NK-92 treated with Interleukin-12 subunit alpha and Interleukin-12 subunit beta, amount 100 ng/mL, for 24 hours (cell line): ENCODE measurements around the gene USP37.
"Not testable (repeated sequence)": the region's sequence is repeated elsewhere in the genome, so short reads cannot be mapped to it uniquely, and the experiment has no call there.

Experiments used
- DNase-seq: peaks from one replicate; lab custom pipeline; 2025; lab: John Stamatoyannopoulos, UW

The USP37 gene

GRCh38 chr2:218547978-218548377, 20.2 kb downstream of the USP37 start:
- no peak for DNase-seq

DNA sequence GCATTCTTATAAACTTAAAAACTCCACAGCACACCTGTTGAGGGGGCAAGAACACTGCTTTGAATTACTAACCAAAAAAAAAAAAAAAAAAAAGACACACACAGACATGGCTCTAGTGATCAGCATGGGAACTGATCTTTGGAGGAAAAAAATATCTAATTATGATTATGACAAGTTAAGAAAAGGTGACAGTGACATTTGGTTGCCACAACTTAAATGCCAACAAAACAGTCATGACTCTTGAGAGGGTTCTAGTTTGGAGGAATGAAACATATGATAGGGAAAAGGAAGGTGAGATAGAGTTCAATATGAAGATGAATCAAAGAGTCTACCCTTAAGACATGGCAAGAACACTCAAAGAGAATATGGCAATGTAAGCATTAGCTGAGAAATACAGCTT, 20.6 kb downstream of the USP37 start:
- no peak for DNase-seq

GRCh38 chr2:218546012-218546411, 22.1 kb downstream of the USP37 start:
- DNase-seq = no peak

- no peak for DNase-seq
Measured at GRCh38 chr2:218540015-218540414, 28.1 kb downstream of the USP37 start.

GRCh38 chr2:218536804-218537494, 31.2 kb downstream of the USP37 start:
- no peak for DNase-seq

DNA sequence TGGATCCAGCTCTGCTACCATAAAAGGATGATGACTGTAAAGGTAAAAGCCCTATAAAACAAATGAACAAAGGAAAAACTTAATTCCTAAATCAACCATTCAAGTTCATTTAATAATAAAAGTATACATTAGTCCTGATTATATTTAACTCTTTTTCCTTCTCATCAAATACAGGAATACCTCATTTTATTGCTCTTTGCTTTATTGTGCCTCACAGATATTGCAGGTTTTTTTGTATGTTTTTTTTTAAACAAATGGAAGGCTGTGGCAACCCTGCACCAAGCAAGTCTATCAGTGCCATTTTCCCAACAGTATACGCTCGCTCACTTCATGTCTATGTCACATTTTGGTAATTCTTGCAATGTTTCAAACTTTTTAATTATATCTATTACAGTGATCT, 38.2 kb downstream of the USP37 start:
- no peak for DNase-seq

DNA sequence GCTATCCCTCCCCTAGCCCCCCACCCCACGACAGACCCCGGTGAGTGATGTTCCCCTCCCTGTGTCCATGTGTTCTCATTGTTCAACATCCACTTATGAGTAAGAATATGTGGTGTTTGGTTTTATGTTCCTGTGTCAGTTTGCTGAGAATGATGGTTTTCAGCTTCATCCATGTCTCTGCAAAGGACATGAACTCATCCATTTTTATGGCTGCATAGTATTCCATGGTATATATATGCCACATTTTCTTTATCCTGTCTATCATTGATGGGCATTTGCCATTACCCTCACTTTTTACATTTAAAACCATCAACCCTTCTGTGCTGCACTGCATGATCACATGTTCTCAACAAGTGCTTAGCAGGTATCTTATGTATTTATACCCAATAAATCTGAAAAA, 39.7 kb downstream of the USP37 start:
- DNase-seq = not testable (repeated sequence)

- no peak for DNase-seq
Measured at GRCh38 chr2:218523651-218524050, 44.5 kb downstream of the USP37 start.

DNA sequence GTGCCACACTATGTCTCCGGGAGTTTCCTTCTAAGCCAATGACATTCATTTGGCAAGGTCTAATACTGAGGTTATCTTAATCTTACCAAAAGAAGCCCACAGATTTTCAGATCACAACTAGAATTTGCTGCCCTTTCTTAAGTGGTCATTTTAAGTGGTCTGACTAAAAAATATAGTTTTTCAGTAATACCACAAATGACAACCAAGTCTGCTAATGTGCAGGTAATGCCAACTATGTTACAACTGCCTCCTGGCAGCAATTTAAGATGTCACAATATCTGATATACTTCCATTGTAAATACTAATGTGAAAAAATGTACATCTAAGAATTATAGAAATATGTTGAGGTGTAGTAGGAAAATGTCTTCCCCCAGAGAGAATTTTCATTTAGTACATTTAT, 49.3 kb downstream of the USP37 start:
- no peak for DNase-seq

DNA sequence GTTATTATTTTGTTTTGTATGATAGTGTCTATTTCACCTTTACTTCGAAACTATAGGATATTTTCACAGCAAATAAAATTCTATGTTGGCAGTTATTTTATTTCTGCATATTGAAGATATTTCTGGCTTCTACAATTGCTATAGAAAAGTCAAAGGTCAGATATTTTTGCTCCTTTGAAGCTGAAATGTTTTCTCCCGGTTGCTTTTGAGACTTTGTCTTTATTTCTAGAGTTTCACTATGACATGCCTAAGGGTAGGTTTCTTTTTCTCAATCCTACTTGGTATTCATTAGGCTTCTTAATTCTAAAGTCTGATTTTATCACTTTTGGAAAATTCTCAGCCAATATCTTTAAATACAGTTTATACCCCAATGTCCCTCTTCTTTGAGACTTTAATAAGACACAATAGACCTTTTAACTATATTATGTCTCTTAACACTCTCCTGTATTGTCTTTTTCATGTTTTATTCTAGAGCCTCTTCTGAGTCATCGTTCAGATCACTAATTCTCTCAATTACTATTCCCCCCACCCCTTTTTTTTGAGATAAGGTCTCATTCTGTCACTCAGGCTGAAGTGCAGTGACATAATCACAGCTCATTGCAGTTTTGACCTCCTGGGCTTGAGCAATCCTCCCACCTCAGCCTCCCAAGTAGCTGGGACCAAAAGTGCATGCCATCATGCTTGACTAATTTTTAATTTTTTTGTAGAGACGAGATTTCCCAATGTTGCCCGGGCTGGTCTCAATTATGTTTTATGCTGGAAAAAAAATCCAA, 50.5 kb downstream of the USP37 start:
- DNase-seq = no peak

DNA sequence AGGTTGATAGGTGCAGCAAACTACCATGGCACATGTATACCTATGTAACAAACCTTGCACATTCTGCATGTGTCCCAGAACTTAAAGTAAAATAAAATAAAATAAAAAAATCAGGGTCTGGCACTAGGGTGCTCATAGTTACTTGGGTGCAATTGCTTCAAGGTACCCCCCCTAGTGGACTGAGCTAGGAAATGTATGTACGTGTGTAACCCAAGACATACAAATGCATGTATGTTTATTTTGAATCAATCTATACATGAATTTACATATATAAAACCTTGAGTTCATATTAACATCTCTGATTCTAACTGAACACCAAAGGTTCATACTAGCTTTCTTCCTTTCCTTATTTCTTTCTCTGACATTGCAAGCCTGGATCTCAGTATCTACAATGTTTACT, 51.5 kb downstream of the USP37 start:
- no peak for DNase-seq

- no peak for DNase-seq
Measured at GRCh38 chr2:218513676-218514075, 54.5 kb downstream of the USP37 start.

GRCh38 chr2:218508299-218508698, 59.9 kb downstream of the USP37 start:
- DNase-seq = no peak

DNA sequence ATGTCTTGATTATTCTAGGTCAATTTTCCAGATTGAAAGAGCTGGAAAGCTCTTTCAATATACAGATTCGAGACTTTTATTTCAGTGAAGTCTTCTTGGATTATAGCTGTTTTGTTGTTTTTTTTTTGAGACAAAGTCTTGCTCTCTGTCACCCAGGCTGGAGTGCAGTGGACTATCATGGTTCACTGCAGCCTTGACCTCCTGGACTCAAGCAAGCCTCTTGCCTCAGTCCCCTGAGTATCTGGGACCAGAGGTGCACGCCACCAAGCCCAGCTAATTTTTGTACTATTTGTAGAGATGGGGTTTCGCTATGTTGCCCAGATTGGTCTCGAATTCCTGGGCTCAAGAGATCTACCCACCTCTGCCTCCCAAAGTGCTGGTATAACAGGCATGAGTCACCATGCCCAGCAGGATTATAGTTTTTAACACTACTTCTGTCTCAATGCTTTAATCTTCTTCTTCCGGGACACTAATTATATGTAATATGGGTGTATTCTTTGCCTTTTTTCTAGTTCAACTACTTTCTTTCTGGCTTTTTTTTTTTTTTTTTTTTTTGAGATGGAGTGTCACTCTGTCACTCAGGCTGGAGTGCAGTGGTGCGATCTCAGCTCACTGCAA, 62.3 kb downstream of the USP37 start:
- no peak for DNase-seq

DNA sequence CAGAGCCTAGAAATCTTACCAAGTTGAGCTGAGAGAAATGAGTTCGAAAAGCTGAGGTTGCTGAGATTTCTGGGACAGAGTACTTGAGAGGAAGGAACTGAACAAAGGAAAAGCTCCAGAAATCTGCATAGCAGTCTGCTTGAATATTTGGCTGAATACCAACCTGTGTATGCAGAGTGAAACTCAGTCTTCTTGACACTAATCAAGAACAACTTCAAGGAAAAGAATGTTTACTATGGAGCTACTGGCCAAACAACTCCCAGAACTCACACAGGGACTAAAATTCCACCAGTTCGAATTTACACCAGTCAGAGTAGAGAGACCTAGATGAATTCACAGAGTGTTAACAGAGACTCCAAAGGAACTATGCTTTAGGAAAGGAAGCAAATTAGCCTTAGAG, 66.5 kb downstream of the USP37 start:
- DNase-seq = no peak

DNA sequence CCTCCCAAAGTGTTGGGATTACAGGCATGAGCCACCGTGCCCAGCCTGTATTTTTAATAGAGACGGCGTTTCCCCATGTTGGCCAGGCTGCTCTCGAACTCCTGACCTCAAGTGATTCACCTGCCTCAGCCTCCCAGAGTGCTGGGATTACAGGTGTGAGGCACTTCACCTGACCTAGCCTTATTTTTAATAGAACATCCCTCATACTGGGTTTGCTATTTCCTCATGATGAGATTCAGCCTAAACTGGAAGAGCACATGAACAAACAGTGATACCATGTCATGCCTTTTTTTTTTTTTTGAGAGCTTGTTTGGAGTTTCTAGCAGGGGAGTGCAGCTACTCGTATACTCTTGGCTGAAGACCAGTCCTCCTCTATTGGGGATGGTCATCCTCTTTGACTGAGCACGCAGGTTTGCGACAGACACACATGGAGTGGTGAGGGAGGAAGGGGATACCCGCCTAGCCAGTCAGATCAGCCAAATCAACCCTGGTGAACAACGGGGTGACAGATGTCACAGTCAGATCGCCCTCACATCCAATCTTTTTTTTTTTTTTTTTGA, 67.6 kb downstream of the USP37 start:
- DNase-seq = no peak

DNA sequence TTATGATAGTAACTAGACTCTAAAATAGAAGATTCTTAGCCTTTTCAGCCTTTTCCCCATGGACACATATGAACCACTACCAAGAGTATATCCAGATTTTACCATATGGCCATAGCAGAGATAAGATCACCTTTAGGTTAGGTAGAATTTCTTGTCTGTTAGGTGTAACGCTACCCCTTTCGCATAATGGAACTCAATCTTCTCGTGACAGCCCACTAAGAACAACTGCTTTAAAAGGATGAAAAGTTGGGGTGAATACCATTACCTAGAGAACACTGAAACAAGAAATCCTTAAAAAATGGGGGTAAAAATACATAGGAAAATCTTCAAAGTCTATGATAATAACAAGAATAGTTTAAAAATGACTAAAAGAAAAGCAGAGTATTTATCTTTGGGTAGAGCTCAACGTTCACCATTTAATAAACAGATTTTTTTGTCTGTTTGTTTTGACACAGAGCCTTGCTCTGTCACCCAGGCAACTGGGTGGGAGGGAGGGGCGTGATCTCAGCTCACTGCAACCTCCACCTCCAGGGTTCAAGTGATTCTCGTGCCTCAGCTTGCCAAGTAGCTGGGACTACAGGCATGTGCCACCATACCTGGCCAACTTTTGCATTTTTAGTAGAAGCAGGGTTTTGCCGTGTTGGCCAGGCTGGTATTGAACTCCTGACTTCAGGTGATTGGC, 82.0 kb downstream of the USP37 start:
- DNase-seq = no peak

- DNase-seq = no peak
Measured at GRCh38 chr2:218482651-218483050, 85.5 kb downstream of the USP37 start.

- no peak for DNase-seq
Measured at GRCh38 chr2:218479595-218479994, 88.6 kb downstream of the USP37 start.

DNA sequence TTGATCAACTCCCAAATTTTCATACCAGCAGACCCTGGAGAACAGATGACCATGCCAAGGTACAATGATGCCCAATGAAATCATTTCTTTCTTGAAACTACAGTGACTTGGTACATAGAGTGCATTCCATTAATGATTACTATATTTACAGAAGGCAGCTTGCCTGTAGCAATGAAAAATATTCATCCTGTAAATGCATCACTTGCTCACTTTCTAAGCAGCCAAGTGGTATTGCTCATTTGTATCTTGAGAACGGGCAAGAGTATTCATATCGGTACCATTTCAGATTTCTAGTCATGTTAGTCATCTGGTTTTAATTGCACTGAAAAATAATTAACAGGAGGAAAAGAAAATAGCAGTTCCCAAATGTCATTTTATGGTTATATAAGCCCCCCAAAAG, 89.6 kb downstream of the USP37 start:
- no peak for DNase-seq

DNA sequence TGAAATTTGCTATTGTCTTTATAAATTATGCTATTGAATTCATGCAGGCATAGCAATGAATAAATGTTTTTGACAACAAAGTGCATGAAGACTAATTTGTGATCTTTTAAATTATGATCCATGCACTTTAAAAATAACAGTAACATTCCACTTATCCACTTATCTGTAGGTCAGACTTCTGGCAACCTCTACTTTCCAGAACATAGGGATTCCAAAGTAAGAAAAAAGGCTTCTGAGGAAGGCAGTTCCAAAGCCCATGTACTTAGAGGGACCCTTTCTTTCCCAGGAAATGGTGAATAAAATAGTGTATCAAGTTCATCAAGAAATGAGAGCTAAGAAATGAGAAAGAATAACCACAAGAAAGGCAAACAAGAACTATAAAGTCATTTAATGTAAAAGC, 90.9 kb downstream of the USP37 start:
- DNase-seq = no peak

- DNase-seq = no peak
Measured at GRCh38 chr2:218476676-218477075, 91.5 kb downstream of the USP37 start.
